ENCODE measurements around the gene TRAK2.

TRAK2 gene

GRCh38 chr2:201403880-201404279 lies 47.4 kb downstream of the TRAK2 start:
- no peak overlapping the region for H3K4me3 ChIP-seq (ENCODE audit: low read depth, low read length)
- TF ChIP-seq, protein P1, sequence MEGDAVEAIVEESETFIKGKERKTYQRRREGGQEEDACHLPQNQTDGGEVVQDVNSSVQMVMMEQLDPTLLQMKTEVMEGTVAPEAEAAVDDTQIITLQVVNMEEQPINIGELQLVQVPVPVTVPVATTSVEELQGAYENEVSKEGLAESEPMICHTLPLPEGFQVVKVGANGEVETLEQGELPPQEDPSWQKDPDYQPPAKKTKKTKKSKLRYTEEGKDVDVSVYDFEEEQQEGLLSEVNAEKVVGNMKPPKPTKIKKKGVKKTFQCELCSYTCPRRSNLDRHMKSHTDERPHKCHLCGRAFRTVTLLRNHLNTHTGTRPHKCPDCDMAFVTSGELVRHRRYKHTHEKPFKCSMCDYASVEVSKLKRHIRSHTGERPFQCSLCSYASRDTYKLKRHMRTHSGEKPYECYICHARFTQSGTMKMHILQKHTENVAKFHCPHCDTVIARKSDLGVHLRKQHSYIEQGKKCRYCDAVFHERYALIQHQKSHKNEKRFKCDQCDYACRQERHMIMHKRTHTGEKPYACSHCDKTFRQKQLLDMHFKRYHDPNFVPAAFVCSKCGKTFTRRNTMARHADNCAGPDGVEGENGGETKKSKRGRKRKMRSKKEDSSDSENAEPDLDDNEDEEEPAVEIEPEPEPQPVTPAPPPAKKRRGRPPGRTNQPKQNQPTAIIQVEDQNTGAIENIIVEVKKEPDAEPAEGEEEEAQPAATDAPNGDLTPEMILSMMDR (IDR thresholded peaks at IDR 0.05; ENCODE audit: borderline replicate concordance, insufficient read depth, low read depth, low read length): no peak

GRCh38 chr2:201402651-201403562 lies 48.4 kb downstream of the TRAK2 start:
- TF ChIP-seq, protein P1 (IDR thresholded peaks at IDR 0.05; ENCODE audit: borderline replicate concordance, insufficient read depth, low read depth, low read length): no peak
- H3K4me3 ChIP-seq (ENCODE audit: low read depth, low read length): no peak overlapping the region

- no peak overlapping the region for H3K4me3 ChIP-seq (ENCODE audit: low read depth, low read length)
- TF ChIP-seq, protein P1 (IDR thresholded peaks at IDR 0.05; ENCODE audit: borderline replicate concordance, insufficient read depth, low read depth, low read length): no peak
Measured at GRCh38 chr2:201401815-201402214, 49.4 kb downstream of the TRAK2 start.

DNA sequence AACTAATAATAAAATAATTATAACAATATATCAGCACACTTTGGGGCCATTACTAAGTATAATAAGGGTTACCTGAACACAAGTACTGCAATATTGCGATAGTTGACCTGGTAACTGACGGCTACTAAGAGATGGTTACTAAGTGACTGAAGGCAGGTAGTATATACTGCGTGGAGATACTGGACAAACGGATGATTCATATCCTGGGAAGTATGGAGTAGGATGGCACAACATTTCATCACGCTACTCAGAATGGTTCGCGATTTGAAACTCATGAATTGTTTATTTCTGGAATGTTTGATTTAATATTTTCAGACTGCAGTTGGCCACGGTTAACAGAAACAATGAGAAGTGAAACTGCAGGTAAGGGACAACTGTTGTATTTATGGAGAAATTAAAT lies 54.7 kb downstream of the TRAK2 start:
- H3K4me3 ChIP-seq (ENCODE audit: low read depth, low read length): no peak overlapping the region
- TF ChIP-seq, protein P1 (IDR thresholded peaks at IDR 0.05; ENCODE audit: borderline replicate concordance, insufficient read depth, low read depth, low read length): no peak

DNA sequence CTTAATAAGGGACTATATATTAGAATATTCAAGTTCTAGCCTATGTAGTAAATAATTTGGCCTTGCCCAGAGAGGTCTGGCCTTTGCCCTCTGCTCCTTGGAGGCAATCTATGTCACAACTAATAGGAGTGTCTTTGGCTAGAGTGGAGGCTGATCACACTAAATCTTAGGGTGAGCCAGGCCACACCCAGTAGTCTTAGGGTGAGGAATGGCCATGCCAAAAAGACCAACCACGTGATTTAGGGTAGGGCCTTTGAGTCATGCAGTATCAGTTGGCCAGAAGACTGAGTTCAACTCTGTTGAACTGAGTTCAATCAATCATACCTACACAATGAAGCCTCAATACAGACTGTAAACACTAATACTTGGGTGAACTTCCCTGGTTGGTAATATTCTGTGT lies 68.1 kb downstream of the TRAK2 start:
- TF ChIP-seq, protein P1 (IDR thresholded peaks at IDR 0.05; ENCODE audit: borderline replicate concordance, insufficient read depth, low read depth, low read length): no peak
- no peak overlapping the region for H3K4me3 ChIP-seq (ENCODE audit: low read depth, low read length)

DNA sequence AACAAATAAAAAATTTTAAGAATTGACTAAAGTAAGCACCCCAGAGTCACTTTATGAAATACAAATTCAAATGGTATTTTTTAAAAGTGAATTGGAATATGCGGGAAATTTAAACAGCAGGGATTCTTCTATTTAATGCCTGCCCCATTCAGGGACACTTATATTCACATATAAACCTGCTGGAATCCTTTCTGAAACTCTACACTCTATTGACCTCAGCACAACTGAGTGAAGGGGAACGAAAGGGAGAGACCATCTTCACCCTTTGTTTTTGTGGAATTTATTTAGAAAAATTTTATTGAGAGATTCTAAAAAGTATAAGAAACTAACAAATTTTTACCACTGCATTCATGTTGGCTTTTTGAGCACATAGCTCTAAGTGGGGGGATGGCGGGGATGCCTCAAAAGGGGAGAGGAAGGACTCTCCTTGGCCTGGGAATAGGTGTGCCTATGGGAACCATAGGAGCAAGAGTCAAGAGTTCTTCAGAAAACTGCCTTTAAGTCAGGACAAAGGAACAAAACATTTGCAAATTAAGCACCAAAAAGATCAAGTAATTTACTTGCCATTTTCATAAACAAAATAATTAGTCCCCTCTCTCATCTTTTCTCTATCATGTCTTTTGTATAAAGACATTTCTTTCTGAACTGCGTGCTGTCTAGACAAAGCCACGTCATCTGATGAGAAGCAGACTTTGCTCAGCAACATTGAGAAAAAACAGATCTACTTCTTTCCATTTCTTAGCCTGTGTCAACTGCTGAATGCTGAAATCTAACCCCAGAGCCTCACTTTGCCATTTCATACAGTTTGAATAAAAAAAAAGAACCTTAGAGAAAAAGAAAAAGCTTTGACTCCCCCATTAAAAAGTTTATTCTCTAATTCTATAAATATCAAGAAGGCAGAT lies 72.5 kb downstream of the TRAK2 start:
- no peak overlapping the region for H3K4me3 ChIP-seq (ENCODE audit: low read depth, low read length)
- TF ChIP-seq, protein P1 (IDR thresholded peaks at IDR 0.05; ENCODE audit: borderline replicate concordance, insufficient read depth, low read depth, low read length): no peak

Data from GM12875 (cell line).